GM18505 (cell line): ENCODE results near the gene SLC28A1.
"Not testable (repeated sequence)": the region's sequence is repeated elsewhere in the genome, so short reads cannot be mapped to it uniquely, and the experiment has no call there.

ENCODE experiments used
- ATAC-seq: cut with Tn5 transposase; IDR thresholded peaks from one replicate; pipeline ENCODE4 v1.9.1; 2021; ENCODE audit not compliant: unreplicated experiment
- POLR2A ChIP-seq: IDR thresholded peaks from 4 replicates; pipeline ENCODE4 v1.6.1; 2011; ENCODE audit warnings: borderline replicate concordance; ENCODE audit not compliant: insufficient read depth, insufficient read length; ENCODE audit errors: extremely low read depth

SLC28A1 gene, protein sequence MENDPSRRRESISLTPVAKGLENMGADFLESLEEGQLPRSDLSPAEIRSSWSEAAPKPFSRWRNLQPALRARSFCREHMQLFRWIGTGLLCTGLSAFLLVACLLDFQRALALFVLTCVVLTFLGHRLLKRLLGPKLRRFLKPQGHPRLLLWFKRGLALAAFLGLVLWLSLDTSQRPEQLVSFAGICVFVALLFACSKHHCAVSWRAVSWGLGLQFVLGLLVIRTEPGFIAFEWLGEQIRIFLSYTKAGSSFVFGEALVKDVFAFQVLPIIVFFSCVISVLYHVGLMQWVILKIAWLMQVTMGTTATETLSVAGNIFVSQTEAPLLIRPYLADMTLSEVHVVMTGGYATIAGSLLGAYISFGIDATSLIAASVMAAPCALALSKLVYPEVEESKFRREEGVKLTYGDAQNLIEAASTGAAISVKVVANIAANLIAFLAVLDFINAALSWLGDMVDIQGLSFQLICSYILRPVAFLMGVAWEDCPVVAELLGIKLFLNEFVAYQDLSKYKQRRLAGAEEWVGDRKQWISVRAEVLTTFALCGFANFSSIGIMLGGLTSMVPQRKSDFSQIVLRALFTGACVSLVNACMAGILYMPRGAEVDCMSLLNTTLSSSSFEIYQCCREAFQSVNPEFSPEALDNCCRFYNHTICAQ

DNA sequence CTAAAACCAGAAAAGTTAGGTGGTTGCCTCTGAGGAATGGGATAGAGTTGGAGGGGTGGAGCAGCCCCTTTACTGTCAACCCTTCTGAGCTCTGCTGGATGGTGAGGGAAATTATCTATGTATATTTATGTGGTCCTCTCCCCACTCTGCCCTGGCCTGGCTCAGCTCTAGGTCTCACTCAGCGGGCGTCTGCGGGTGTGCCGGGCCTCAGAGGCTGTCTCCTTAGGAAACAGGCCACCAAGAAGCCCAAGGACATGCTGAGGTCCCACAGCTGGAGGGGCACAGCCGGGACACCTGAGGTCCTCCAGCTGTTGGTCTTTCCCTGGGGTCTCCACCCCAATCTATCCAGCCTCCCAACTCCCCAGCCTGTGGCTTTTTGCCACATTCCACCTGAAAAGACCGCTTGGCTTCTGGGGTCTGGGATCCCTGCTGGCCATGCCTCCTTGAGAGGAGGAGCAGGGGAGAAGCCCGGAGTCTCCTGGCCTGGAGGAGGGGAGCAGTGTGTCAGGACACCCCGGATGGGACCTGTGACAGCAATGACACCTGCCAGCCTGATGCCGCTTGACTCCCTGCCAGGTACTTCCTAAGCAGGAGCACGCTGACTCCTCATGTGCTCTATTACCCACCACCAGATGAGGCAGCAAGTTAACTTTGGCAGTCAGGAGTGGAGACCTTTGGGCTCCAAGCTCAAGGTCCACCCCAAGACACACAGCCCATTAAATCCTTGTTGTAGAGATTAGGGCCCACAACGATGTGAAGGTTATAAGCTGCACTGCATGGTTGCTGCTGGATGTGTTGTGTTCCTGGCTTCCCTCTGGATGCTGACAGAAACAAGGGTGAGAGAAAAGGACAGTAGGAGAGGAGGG is at the start of gene SLC28A1:
SLC28A1 (plus strand) TSS at position 747 of the 866 bp plus-strand sequence. CDS start 3,099 bp downstream, outside the sequence.
- ATAC-seq: no peak
- TF ChIP-seq POLR2A: no peak

DNA sequence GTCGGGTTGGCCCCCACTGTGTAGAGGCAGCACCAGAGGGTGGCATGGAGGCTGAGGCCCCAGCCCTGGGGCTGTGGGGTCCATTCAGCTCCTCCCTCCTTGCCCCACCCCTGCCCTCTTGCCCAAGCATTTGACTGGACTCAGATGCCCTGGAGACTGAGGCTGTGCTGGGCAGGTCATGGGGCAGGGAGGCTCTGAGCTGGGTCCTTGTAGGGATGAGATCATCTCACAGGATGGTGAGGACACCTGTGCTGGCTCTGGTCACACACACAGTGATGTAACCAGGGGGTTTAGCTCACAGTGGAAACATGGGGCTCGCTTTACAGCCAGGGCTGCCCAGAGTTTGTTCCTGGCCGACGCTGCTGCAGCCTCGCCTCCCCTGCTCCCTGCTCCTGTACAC is 49.5 kb upstream of the SLC28A1 start:
- no peak for TF ChIP-seq POLR2A
- ATAC-seq: no peak

DNA sequence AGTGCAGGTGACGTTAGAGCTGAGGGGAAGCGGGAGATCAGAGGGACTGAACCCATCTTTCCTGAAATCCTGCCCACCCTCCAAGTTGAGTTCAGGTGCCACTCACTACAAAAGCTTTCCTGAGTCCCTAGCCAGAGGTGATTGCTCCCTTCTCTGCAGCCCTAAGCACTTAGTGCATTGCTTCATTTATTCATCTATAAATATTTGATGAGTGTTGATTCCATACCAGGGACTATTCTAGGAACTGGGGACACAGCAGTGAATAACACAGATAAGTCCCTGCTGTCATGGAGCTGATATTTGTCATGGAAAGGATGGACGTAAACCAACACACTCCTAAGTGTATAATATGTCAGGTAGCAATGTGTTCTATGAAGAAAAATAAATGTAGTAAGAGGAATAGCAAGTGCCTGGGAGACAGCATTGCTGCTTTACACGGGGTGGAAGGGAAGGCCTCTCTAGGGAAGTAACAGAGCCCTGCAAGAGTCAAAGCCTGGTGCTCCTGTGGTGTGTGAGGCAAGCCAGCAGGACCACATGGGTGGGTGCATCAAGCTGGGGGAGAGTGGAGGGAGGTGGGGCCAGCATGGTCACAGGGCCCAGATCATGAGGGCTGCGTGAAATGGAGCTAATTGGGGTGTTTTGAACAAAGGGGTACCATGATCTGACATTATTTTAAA is 48.7 kb upstream of the SLC28A1 start:
- ATAC-seq: no peak
- no peak for TF ChIP-seq POLR2A

DNA sequence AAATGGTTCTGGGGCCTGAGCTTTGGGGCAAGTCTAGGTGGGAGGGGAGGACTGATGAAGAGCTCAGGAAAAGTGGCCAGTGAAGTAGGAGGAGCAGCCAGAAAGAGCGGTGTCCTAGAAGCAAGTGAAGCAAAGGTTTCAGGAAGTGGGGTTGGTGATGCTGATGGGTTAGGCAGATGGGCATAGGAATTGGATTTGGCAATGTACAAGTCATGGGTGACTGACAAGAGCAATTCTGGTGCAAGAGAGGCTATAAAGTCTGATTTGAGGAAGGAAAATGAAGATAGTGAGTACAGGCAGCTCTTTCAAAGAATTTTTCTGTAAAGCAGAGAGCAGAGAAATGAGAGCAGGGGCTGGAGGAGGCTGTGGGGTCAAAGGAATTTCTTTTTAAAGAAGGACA is 47.6 kb upstream of the SLC28A1 start:
- ATAC-seq: no peak
- no peak for TF ChIP-seq POLR2A

DNA sequence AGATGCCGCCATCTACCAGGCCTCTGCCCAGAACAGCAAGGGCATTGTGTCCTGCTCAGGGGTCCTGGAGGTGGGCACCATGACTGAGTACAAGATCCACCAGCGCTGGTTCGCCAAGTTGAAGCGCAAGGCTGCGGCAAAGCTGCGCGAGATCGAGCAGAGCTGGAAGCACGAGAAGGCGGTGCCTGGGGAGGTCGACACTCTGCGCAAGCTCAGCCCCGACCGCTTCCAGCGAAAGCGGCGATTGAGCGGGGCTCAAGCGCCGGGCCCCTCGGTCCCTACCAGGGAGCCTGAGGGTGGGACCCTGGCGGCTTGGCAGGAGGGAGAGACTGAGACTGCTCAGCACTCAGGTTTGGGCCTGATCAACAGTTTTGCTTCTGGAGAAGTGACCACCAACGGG is 44.7 kb upstream of the SLC28A1 start:
- TF ChIP-seq POLR2A: no peak
- no peak for ATAC-seq

DNA sequence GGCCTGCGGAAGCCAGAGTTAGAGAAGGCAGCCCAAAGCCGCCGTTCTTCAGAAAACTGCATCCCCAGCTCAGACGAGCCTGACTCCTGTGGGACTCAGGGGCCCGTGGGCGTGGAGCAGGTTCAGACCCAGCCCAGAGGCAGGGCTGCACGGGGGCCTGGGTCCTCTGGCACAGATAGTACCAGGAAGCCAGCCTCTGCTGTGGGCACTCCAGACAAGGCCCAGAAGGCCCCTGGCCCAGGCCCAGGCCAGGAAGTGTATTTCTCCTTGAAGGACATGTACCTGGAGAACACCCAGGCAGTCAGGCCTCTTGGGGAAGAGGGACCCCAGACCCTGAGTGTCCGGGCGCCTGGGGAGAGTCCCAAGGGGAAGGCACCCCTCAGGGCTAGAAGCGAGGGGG is 44.2 kb upstream of the SLC28A1 start:
- no peak for TF ChIP-seq POLR2A
- no peak for ATAC-seq

DNA sequence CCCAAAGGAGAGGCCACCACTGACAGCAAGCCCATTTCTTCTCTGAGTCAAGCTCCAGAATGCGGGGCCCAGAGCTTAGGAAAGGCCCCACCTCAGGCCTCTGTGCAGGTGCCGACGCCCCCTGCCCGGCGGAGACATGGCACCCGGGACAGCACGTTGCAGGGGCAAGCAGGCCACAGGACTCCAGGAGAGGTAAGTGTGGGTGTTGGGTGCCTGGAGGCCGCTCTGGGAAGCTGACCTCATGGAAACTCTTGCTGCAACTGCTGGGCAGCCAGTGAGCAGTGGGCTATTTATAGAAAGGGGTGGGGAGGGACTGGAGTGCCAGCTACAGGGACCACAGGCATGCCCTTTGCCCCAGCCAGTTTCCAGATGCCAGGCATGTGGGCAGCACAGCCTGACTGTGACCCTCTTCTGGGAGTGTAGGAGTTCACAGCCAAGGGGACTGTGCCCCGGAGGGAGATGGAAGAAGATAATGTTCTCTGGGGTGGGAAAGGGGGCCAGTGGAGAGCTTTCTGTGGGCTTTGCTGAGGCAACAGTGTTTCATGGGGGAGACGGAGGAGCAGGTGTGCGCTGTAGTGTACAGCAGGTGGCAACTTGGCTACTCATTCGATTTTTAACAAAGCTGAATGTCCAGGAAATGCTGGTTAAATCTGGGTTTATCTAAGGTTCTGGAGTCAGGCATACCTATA is 43.6 kb upstream of the SLC28A1 start:
- no peak for TF ChIP-seq POLR2A
- no peak for ATAC-seq

DNA sequence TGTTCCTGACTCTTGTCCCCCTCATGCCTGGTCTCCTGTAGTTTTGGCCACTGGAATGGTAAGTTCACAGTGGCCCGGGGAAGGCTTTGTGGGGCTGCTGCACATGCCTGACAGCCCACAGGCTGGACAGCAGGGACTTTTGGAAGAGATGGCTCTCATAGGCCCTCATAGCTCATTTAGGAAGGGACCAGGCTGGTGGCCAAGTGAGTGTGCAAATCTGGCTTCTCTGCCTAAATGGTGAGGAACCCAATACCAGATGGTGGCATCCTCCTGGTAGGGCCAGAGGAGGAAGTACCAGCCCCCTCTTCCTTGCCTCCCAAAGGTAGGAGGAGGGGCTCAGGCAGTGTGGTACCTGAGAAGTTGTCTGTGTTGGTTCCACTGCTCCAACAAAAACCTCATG is 41.7 kb upstream of the SLC28A1 start:
- ATAC-seq: no peak
- no peak for TF ChIP-seq POLR2A

DNA sequence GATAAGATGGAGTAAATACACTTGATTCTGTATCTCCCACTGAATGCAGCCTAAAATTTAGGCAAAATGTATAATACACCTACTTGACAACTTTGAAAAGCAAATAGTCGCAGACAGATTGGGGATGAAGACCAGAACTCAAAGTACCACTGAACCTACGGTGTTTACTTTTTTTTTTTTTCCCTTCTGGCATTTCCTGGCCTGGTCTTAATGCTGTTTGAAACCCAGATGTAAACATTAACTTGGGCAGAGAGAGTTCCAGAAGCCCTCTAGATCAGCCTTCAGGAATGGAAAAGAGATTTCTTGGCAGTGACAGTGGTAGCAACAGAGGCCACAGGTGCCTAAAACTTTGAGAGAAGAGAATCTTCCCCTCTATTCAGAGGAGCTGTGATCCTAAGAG is 39.5 kb upstream of the SLC28A1 start:
- no peak for TF ChIP-seq POLR2A
- ATAC-seq: no peak

DNA sequence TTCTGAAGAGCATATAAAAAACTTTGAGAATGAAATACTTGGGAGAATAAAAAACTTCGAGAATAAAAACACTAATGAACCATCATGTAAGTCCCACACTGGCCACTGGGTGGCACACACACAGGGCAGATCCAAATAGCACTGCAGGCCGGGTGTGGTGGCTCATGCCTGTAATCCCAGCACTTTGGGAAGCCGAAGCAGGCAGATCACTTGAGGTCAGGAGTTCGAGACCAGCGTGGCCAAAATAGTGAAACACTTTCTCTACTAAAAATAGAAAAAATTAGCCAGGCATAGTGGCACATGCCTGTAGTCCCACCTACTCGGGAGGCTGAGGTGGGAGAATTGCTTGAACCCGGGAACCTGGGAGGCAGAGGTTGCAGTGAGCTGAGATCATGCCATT is 38.8 kb upstream of the SLC28A1 start:
- ATAC-seq: not testable (repeated sequence)

DNA sequence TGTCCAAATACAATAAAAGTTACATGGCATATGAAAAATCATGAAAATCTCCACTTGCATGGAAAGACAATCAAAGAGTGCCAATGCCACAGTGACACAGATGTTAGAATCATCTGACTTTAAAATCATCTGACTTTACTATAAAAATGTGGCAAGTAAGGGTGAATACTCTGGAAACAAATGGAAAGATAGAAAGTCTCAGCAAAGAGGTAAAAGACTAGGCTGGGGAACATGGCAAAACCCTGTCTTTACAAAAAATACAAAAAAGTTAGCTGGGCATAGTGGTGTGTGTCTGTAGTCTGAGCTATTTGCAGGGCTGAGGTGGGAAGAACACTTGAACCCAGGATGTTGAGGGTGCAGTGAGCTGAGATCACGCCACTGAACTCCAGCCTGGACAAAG is 38.2 kb upstream of the SLC28A1 start:
- no peak for TF ChIP-seq POLR2A
- no peak for ATAC-seq

DNA sequence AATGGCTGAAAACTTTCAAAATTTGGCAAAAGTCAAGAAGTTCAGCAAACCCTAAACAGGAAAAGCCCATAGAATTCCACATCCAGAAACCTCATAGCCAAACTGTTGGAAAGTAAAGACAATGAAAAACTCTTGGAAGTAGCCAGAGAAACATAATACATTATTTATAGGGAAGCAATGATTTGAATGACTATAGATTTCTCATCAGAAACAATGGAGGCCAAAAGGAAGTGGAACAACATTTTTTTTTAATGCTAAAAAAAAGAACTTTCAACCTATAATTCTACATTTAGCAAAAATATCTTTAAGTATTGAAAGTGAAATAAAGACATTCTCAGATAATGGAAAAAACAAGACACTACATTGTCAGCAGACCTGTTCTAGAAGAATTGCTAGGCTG is 37.1 kb upstream of the SLC28A1 start:
- ATAC-seq: no peak

More for the DNA sequence above, 37.1 kb upstream of the SLC28A1 start:
- TF ChIP-seq POLR2A: no peak
